Peyer's patch (tissue), 4 donors: Measurements from ENCODE around the gene ABHD11.

Source experiments
- CTCF ChIP-seq, 6 experiments: fragments of 450-650 bp in 4 of 6; fragments of 200-600 bp in 2 of 6; sonication (generic) in 1 of 6; IDR thresholded peaks; one replicate each; pipeline ENCODE4 v1.5.1; 2017 to 2019; ENCODE audit warnings: antibody characterized with exemption in 6 of 6, mild to moderate bottlenecking in 3 of 6, moderate library complexity in 1 of 6
- POLR2A ChIP-seq, 2 donors: fragments of 450-650 bp; IDR thresholded peaks; one replicate each; pipeline ENCODE4 v1.5.1; 2017; ENCODE audit warnings: antibody characterized with exemption in 2 of 2, mild to moderate bottlenecking in 2 of 2, moderate library complexity in 2 of 2

- TF ChIP-seq CTCF (IDR thresholded peaks at IDR 0.05), result no peak
- TF ChIP-seq POLR2A (IDR thresholded peaks at IDR 0.05), result no peak
These were observed 21.4 kb downstream of the ABHD11 start for GRCh38 chr7:73717025-73717807.
